Measurements from ENCODE around the gene ZNF362. TPM values are rescaled to one million over a fixed set of nuclear protein-coding genes. Genes with fewer than 3 reads are reported as not detected.

Gene ZNF362
- total and polyA plus RNA-seq, 2 donors (not counting 1 experiment from before 2014, with no cell fraction given): 3.8 to 5.7 TPM

GRCh38 chr1:33298623-33299277, 42.5 kb downstream of the ZNF362 start:
- no peaks in the 10 kb centered on the region for H3K9me3 ChIP-seq (ENCODE audit: control insufficient read depth, insufficient read depth, low read depth, low read length)

GRCh38 chr1:33299461-33300155, 43.3 kb downstream of the ZNF362 start:
- no peaks in the 10 kb centered on the region for H3K27me3 ChIP-seq (ENCODE audit: control insufficient read depth, insufficient read depth, low read length)
- H3K4me2 ChIP-seq (ENCODE audit: extremely low read depth, insufficient read depth, low read length): no peak overlapping the region
- no peaks in the 10 kb centered on the region for H4K20me1 ChIP-seq (ENCODE audit: control insufficient read depth, extremely low read depth, insufficient read depth, low read length)
- no peaks in the 10 kb centered on the region for H3K9me3 ChIP-seq (ENCODE audit: control insufficient read depth, insufficient read depth, low read depth, low read length)
- H3K4me3 ChIP-seq (replicated peaks in 1 of 4; ENCODE audit: control extremely low read depth in 1 of 4, insufficient read depth in 1 of 4, low read depth in 3 of 4, low read length in 4 of 4): no peak overlapping the region
- no peak overlapping the region for H3K27ac ChIP-seq (ENCODE audit: insufficient read depth, low read length)
- no peak for DNase-seq (ENCODE audit: low read depth in 2 of 2)
- H3K79me2 ChIP-seq (ENCODE audit: control insufficient read depth, insufficient read depth, low read length): no peaks in the 10 kb centered on the region
- no peak overlapping the region for H2AFZ ChIP-seq (ENCODE audit: low read length)
- H3K36me3 ChIP-seq (ENCODE audit: control insufficient read depth, insufficient read depth, low read length): peaks cover 4% of the 10 kb centered on the region
- H3K9ac ChIP-seq (ENCODE audit: insufficient read depth, low read length): no peak overlapping the region
- TF ChIP-seq CTCF (conservative IDR thresholded peaks at IDR 0.05 in 1 of 2, IDR thresholded peaks at IDR 0.05 in 1 of 2; ENCODE audit: low read depth in 1 of 2, low read length in 2 of 2) (no peak), EZH2 (IDR thresholded peaks at IDR 0.05; ENCODE audit: low read length, missing control alignments) (no peak)
- H3K4me1 ChIP-seq (ENCODE audit: control insufficient read depth, extremely low read depth, insufficient read depth, low read length): peaks cover 10% of the 10 kb centered on the region

More at GRCh38 chr1:33298623-33299277, 42.5 kb downstream of the ZNF362 start:
- no peaks in the 10 kb centered on the region for H4K20me1 ChIP-seq (ENCODE audit: control insufficient read depth, extremely low read depth, insufficient read depth, low read length)
- peaks cover 10% of the 10 kb centered on the region for H3K4me1 ChIP-seq (ENCODE audit: control insufficient read depth, extremely low read depth, insufficient read depth, low read length)
- H3K4me3 ChIP-seq (replicated peaks in 1 of 4; ENCODE audit: control extremely low read depth in 1 of 4, insufficient read depth in 1 of 4, low read depth in 3 of 4, low read length in 4 of 4): no peak overlapping the region
- H3K79me2 ChIP-seq (ENCODE audit: control insufficient read depth, insufficient read depth, low read length): no peaks in the 10 kb centered on the region
- DNase-seq (ENCODE audit: low read depth in 2 of 2): peak; percentile 44 to 67
- TF ChIP-seq EZH2 (IDR thresholded peaks at IDR 0.05; ENCODE audit: low read length, missing control alignments) (no peak), CTCF (conservative IDR thresholded peaks at IDR 0.05 in 1 of 2, IDR thresholded peaks at IDR 0.05 in 1 of 2; ENCODE audit: low read depth in 1 of 2, low read length in 2 of 2) (peak; percentile 86 to 96)
- no peak overlapping the region for H3K9ac ChIP-seq (ENCODE audit: insufficient read depth, low read length)
- no peak overlapping the region for H3K27ac ChIP-seq (ENCODE audit: insufficient read depth, low read length)
- H3K4me2 ChIP-seq (ENCODE audit: extremely low read depth, insufficient read depth, low read length): no peak overlapping the region
- H3K36me3 ChIP-seq (ENCODE audit: control insufficient read depth, insufficient read depth, low read length): peaks cover 4% of the 10 kb centered on the region
- no peak overlapping the region for H2AFZ ChIP-seq (ENCODE audit: low read length)
- no peaks in the 10 kb centered on the region for H3K27me3 ChIP-seq (ENCODE audit: control insufficient read depth, insufficient read depth, low read length)

GRCh38 chr1:33300673-33301072, 44.4 kb downstream of the ZNF362 start:
- peaks cover 10% of the 10 kb centered on the region for H3K4me1 ChIP-seq (ENCODE audit: control insufficient read depth, extremely low read depth, insufficient read depth, low read length)
- peak; percentile 73 to 93 for DNase-seq (ENCODE audit: low read depth in 2 of 2)
- no peak overlapping the region for H3K27ac ChIP-seq (ENCODE audit: insufficient read depth, low read length)
- H3K27me3 ChIP-seq (ENCODE audit: control insufficient read depth, insufficient read depth, low read length): no peaks in the 10 kb centered on the region
- peaks cover 2% of the 10 kb centered on the region for H3K36me3 ChIP-seq (ENCODE audit: control insufficient read depth, insufficient read depth, low read length)
- no peak overlapping the region for H2AFZ ChIP-seq (ENCODE audit: low read length)
- no peaks in the 10 kb centered on the region for H4K20me1 ChIP-seq (ENCODE audit: control insufficient read depth, extremely low read depth, insufficient read depth, low read length)
- TF ChIP-seq EZH2 (IDR thresholded peaks at IDR 0.05; ENCODE audit: low read length, missing control alignments) (no peak), CTCF (conservative IDR thresholded peaks at IDR 0.05 in 1 of 2, IDR thresholded peaks at IDR 0.05 in 1 of 2; ENCODE audit: low read depth in 1 of 2, low read length in 2 of 2) (no peak)
- H3K4me3 ChIP-seq (replicated peaks in 1 of 4; ENCODE audit: control extremely low read depth in 1 of 4, insufficient read depth in 1 of 4, low read depth in 3 of 4, low read length in 4 of 4): no peak overlapping the region
- H3K4me2 ChIP-seq (ENCODE audit: extremely low read depth, insufficient read depth, low read length): no peak overlapping the region
- no peaks in the 10 kb centered on the region for H3K79me2 ChIP-seq (ENCODE audit: control insufficient read depth, insufficient read depth, low read length)
- H3K9me3 ChIP-seq (ENCODE audit: control insufficient read depth, insufficient read depth, low read depth, low read length): no peaks in the 10 kb centered on the region
- no peak overlapping the region for H3K9ac ChIP-seq (ENCODE audit: insufficient read depth, low read length)
